GM18519 (cell line): Measurements from ENCODE around the gene ZNF79.
"Not testable (repeated sequence)": the region's sequence is repeated elsewhere in the genome, so short reads cannot be mapped to it uniquely, and the experiment has no call there.

ENCODE experiments used
- ATAC-seq: cut with Tn5 transposase; IDR thresholded peaks from one replicate; pipeline ENCODE4 v1.9.1; 2021; ENCODE audit warnings: mild to moderate bottlenecking, moderate library complexity; ENCODE audit not compliant: unreplicated experiment, low FRiP score

The ZNF79 gene

GRCh38 chr9:127451608-127451857 lies 27.4 kb downstream of the ZNF79 start:
- no peak for ATAC-seq

- no peak for ATAC-seq
Measured at GRCh38 chr9:127451858-127452656, 27.9 kb downstream of the ZNF79 start.

GRCh38 chr9:127452691-127453090 lies 28.5 kb downstream of the ZNF79 start:
- no peak for ATAC-seq

- no peak for ATAC-seq
Measured at GRCh38 chr9:127455324-127455992, 31.3 kb downstream of the ZNF79 start.

GRCh38 chr9:127457191-127457878 lies 33.2 kb downstream of the ZNF79 start:
- ATAC-seq, result no peak

GRCh38 chr9:127458921-127459320 lies 34.7 kb downstream of the ZNF79 start:
- no peak for ATAC-seq

GRCh38 chr9:127463382-127463781 lies 39.2 kb downstream of the ZNF79 start:
- ATAC-seq, result no peak

GRCh38 chr9:127463911-127464310 lies 39.7 kb downstream of the ZNF79 start:
- ATAC-seq, result no peak

- ATAC-seq, result not testable (repeated sequence)
Measured at GRCh38 chr9:127466407-127466917, 42.3 kb downstream of the ZNF79 start.

- no peak for ATAC-seq
Measured at GRCh38 chr9:127467621-127468020, 43.4 kb downstream of the ZNF79 start.

GRCh38 chr9:127470662-127471061 lies 46.5 kb downstream of the ZNF79 start:
- no peak for ATAC-seq

- no peak for ATAC-seq
Measured at GRCh38 chr9:127473501-127473900, 49.3 kb downstream of the ZNF79 start.

- ATAC-seq, result no peak
Measured at GRCh38 chr9:127473932-127474331, 49.8 kb downstream of the ZNF79 start.

- no peak for ATAC-seq
Measured at GRCh38 chr9:127474592-127474991, 50.4 kb downstream of the ZNF79 start.

GRCh38 chr9:127479507-127480081 lies 55.4 kb downstream of the ZNF79 start:
- no peak for ATAC-seq

- no peak for ATAC-seq
Measured at GRCh38 chr9:127482662-127483061, 58.5 kb downstream of the ZNF79 start.

- ATAC-seq, result no peak
Measured at GRCh38 chr9:127485995-127486394, 61.8 kb downstream of the ZNF79 start.

- ATAC-seq, result no peak
Measured at GRCh38 chr9:127488946-127489345, 64.8 kb downstream of the ZNF79 start.

- ATAC-seq, result no peak
Measured at GRCh38 chr9:127489471-127490115, 65.4 kb downstream of the ZNF79 start.

GRCh38 chr9:127490535-127491230 lies 66.5 kb downstream of the ZNF79 start:
- ATAC-seq, result no peak
